ENCODE results near the gene LGALS1. TPM values are rescaled to one million over a fixed set of nuclear protein-coding genes. Genes with fewer than 3 reads are reported as not detected.

Gene LGALS1
- total and polyA plus RNA-seq, 9 of the 15 experiments (the other 6 are each of a cell fraction or from before 2014, with no cell fraction given) = 160 to 800 (median 330) TPM

DNA sequence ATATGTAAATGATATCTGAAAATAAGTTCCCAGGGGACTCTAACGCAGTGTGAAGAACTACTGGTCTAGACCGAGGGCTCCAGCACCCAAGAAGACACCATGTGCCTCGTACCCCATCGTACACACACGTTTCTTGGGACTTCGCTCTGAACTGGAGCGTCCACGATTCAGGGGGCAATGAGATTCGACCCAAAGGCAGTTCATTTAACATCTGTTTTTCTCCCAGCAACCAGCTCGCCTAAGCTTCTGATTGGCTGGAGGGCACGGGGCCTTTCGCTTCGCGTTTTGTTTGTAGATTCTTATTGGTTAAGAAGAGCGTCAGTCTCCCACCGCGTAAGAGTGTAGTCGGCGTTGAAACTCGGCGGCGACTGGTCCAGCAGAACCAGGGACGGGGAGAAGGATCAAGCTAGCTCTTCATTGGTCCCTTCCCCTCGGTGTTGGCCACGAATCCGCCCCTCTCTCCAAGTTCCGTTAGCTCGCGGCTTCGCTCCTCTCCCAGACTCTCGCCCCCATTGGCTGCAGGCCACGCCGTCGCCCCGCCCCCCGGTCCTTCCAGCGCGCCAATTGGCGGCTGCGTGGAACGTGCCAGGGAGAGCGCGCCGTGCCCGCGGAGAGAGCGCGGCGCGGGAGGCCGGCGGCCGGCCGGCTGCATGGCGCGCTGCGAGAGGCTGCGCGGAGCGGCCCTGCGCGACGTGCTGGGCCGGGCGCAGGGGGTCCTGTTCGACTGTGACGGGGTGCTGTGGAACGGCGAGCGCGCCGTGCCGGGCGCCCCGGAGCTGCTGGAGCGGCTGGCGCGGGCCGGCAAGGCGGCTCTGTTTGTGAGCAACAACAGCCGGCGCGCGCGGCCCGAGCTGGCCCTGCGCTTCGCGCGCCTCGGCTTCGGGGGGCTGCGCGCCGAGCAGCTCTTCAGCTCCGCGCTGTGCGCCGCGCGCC is 17.0 kb upstream of the LGALS1 start, which contains the start of gene PDXP (continued):
- TF ChIP-seq, protein P1, sequence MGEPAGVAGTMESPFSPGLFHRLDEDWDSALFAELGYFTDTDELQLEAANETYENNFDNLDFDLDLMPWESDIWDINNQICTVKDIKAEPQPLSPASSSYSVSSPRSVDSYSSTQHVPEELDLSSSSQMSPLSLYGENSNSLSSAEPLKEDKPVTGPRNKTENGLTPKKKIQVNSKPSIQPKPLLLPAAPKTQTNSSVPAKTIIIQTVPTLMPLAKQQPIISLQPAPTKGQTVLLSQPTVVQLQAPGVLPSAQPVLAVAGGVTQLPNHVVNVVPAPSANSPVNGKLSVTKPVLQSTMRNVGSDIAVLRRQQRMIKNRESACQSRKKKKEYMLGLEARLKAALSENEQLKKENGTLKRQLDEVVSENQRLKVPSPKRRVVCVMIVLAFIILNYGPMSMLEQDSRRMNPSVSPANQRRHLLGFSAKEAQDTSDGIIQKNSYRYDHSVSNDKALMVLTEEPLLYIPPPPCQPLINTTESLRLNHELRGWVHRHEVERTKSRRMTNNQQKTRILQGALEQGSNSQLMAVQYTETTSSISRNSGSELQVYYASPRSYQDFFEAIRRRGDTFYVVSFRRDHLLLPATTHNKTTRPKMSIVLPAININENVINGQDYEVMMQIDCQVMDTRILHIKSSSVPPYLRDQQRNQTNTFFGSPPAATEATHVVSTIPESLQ (CRISPR knock-in tag; IDR thresholded peaks at IDR 0.05) = no peak
- TF ChIP-seq IFI16 (CRISPR knock-in tag; IDR thresholded peaks at IDR 0.05) (no peak), ZNF12 (CRISPR knock-in tag; IDR thresholded peaks at IDR 0.05) (no peak), FOXA3 (CRISPR knock-in tag; conservative IDR thresholded peaks at IDR 0.05 in 1 of 2, IDR thresholded peaks at IDR 0.05 in 1 of 2) (no peak), ZNF436 (CRISPR knock-in tag; IDR thresholded peaks at IDR 0.05) (no peak), JUN (IDR thresholded peaks at IDR 0.05; ENCODE audit: borderline replicate concordance, low read depth, low read length) (no peak), JUN (CRISPR knock-in tag; IDR thresholded peaks at IDR 0.05; ENCODE audit: borderline replicate concordance) (no peak), CBX5 (IDR thresholded peaks at IDR 0.05; ENCODE audit: borderline replicate concordance, low read depth) (no peak), ZNF699 (CRISPR knock-in tag; IDR thresholded peaks at IDR 0.05; ENCODE audit: insufficient replicate concordance) (no peak), NCOA4 (IDR thresholded peaks at IDR 0.05; ENCODE audit: partially characterized antibody) (no peak)
- TF ChIP-seq, protein P2, sequence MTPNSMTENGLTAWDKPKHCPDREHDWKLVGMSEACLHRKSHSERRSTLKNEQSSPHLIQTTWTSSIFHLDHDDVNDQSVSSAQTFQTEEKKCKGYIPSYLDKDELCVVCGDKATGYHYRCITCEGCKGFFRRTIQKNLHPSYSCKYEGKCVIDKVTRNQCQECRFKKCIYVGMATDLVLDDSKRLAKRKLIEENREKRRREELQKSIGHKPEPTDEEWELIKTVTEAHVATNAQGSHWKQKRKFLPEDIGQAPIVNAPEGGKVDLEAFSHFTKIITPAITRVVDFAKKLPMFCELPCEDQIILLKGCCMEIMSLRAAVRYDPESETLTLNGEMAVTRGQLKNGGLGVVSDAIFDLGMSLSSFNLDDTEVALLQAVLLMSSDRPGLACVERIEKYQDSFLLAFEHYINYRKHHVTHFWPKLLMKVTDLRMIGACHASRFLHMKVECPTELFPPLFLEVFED (CRISPR knock-in tag; conservative IDR thresholded peaks at IDR 0.05) = no peak
- TF ChIP-seq, protein P3, sequence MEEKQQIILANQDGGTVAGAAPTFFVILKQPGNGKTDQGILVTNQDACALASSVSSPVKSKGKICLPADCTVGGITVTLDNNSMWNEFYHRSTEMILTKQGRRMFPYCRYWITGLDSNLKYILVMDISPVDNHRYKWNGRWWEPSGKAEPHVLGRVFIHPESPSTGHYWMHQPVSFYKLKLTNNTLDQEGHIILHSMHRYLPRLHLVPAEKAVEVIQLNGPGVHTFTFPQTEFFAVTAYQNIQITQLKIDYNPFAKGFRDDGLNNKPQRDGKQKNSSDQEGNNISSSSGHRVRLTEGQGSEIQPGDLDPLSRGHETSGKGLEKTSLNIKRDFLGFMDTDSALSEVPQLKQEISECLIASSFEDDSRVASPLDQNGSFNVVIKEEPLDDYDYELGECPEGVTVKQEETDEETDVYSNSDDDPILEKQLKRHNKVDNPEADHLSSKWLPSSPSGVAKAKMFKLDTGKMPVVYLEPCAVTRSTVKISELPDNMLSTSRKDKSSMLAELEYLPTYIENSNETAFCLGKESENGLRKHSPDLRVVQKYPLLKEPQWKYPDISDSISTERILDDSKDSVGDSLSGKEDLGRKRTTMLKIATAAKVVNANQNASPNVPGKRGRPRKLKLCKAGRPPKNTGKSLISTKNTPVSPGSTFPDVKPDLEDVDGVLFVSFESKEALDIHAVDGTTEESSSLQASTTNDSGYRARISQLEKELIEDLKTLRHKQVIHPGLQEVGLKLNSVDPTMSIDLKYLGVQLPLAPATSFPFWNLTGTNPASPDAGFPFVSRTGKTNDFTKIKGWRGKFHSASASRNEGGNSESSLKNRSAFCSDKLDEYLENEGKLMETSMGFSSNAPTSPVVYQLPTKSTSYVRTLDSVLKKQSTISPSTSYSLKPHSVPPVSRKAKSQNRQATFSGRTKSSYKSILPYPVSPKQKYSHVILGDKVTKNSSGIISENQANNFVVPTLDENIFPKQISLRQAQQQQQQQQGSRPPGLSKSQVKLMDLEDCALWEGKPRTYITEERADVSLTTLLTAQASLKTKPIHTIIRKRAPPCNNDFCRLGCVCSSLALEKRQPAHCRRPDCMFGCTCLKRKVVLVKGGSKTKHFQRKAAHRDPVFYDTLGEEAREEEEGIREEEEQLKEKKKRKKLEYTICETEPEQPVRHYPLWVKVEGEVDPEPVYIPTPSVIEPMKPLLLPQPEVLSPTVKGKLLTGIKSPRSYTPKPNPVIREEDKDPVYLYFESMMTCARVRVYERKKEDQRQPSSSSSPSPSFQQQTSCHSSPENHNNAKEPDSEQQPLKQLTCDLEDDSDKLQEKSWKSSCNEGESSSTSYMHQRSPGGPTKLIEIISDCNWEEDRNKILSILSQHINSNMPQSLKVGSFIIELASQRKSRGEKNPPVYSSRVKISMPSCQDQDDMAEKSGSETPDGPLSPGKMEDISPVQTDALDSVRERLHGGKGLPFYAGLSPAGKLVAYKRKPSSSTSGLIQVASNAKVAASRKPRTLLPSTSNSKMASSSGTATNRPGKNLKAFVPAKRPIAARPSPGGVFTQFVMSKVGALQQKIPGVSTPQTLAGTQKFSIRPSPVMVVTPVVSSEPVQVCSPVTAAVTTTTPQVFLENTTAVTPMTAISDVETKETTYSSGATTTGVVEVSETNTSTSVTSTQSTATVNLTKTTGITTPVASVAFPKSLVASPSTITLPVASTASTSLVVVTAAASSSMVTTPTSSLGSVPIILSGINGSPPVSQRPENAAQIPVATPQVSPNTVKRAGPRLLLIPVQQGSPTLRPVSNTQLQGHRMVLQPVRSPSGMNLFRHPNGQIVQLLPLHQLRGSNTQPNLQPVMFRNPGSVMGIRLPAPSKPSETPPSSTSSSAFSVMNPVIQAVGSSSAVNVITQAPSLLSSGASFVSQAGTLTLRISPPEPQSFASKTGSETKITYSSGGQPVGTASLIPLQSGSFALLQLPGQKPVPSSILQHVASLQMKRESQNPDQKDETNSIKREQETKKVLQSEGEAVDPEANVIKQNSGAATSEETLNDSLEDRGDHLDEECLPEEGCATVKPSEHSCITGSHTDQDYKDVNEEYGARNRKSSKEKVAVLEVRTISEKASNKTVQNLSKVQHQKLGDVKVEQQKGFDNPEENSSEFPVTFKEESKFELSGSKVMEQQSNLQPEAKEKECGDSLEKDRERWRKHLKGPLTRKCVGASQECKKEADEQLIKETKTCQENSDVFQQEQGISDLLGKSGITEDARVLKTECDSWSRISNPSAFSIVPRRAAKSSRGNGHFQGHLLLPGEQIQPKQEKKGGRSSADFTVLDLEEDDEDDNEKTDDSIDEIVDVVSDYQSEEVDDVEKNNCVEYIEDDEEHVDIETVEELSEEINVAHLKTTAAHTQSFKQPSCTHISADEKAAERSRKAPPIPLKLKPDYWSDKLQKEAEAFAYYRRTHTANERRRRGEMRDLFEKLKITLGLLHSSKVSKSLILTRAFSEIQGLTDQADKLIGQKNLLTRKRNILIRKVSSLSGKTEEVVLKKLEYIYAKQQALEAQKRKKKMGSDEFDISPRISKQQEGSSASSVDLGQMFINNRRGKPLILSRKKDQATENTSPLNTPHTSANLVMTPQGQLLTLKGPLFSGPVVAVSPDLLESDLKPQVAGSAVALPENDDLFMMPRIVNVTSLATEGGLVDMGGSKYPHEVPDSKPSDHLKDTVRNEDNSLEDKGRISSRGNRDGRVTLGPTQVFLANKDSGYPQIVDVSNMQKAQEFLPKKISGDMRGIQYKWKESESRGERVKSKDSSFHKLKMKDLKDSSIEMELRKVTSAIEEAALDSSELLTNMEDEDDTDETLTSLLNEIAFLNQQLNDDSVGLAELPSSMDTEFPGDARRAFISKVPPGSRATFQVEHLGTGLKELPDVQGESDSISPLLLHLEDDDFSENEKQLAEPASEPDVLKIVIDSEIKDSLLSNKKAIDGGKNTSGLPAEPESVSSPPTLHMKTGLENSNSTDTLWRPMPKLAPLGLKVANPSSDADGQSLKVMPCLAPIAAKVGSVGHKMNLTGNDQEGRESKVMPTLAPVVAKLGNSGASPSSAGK (IDR thresholded peaks at IDR 0.05) = peak; percentile 77

All from K562 (cell line).